SU-DHL-6 (cell line): ENCODE results near the gene TNN.
"Not testable (repeated sequence)": the region's sequence is repeated elsewhere in the genome, so short reads cannot be mapped to it uniquely, and the experiment has no call there.

Experiments
- H2AFZ ChIP-seq: fragments of 200-600 bp; sonication (generic); 2 replicates; pipeline ENCODE4 v1.6.1; 2014; ENCODE audit warnings: low read depth, mild to moderate bottlenecking, moderate library complexity, mixed read lengths, antibody characterized with exemption, low read length; ENCODE audit not compliant: severe bottlenecking
- H3F3A ChIP-seq: fragments of 200-600 bp; shearing (Covaris generic); 2 replicates; pipeline ENCODE4 v1.6.0; 2016; ENCODE audit warnings: antibody characterized with exemption, mild to moderate bottlenecking; ENCODE audit not compliant: insufficient read depth
- H3K27ac ChIP-seq: fragments of 200-600 bp; sonication (generic); 2 replicates; pipeline ENCODE4 v1.5.1; 2016; ENCODE audit warnings: low read depth, mild to moderate bottlenecking, low read length, moderate library complexity, mixed read lengths
- H3K27me3 ChIP-seq: fragments of 200-600 bp; sonication (generic), shearing (Covaris generic); 2 replicates; pipeline ENCODE4 v1.6.0; 2014; ENCODE audit warnings: mild to moderate bottlenecking, low read length
- H3K36me3 ChIP-seq: fragments of 200-600 bp; sonication (generic); 2 replicates; pipeline ENCODE4 v1.6.1; 2014; ENCODE audit warnings: mild to moderate bottlenecking, low read length, mixed read lengths
- H3K4me2 ChIP-seq: fragments of 300-600, 200-600 bp; shearing (Covaris generic), sonication (generic); 2 replicates; pipeline ENCODE4 v1.6.0; 2014; ENCODE audit warnings: low read length, low read depth, mild to moderate bottlenecking; ENCODE audit not compliant: poor library complexity, severe bottlenecking
- H3K4me3 ChIP-seq: fragments of 200-600 bp; sonication (generic); 2 replicates; pipeline ENCODE4 v1.5.1; 2014; ENCODE audit warnings: antibody characterized with exemption, low read length, mild to moderate bottlenecking, mixed read lengths; ENCODE audit not compliant: insufficient read depth, poor library complexity, severe bottlenecking
- H3K79me2 ChIP-seq: fragments of 200-600 bp; sonication (generic); 2 replicates; pipeline ENCODE4 v1.6.1; 2014; ENCODE audit warnings: mild to moderate bottlenecking, low read length, moderate library complexity; ENCODE audit not compliant: insufficient read depth
- H3K9ac ChIP-seq: fragments of 200-600 bp; sonication (generic); 2 replicates; pipeline ENCODE4 v1.7.0; 2014; ENCODE audit warnings: mild to moderate bottlenecking, low read length
- H3K9me2 ChIP-seq: fragments of 200-600 bp; sonication (generic); replicated peaks from 2 replicates; pipeline ENCODE4 v1.6.1; 2014; ENCODE audit warnings: low read length; ENCODE audit not compliant: insufficient read depth
- H3K9me3 ChIP-seq: fragments of 200-600 bp; sonication (generic); 2 replicates; pipeline ENCODE4 v1.6.1; 2014; ENCODE audit warnings: low read length, mixed read lengths; ENCODE audit not compliant: insufficient read depth
- H4K20me1 ChIP-seq: fragments of 200-600 bp; sonication (generic); 2 replicates; pipeline ENCODE4 v1.6.1; 2014; ENCODE audit warnings: low read depth, mild to moderate bottlenecking, antibody characterized with exemption, low read length, moderate library complexity, mixed read lengths
- EZH2phosphoT487 ChIP-seq: fragments of 200-600 bp; sonication (generic), shearing (Covaris generic); conservative IDR thresholded peaks from 2 replicates; pipeline ENCODE4 v1.6.1; 2018; ENCODE audit warnings: mild to moderate bottlenecking, antibody characterized with exemption, low read length, moderate library complexity, mixed read lengths
- TF ChIP-seq, protein P1 (sequence below): fragments of 200-600 bp; sonication (generic); IDR thresholded peaks from one replicate; pipeline ENCODE4 v1.5.1; 2017; ENCODE audit warnings: antibody characterized with exemption, mild to moderate bottlenecking, low read length, moderate library complexity; ENCODE audit not compliant: insufficient read depth, poor library complexity, severe bottlenecking

Gene TNN

DNA sequence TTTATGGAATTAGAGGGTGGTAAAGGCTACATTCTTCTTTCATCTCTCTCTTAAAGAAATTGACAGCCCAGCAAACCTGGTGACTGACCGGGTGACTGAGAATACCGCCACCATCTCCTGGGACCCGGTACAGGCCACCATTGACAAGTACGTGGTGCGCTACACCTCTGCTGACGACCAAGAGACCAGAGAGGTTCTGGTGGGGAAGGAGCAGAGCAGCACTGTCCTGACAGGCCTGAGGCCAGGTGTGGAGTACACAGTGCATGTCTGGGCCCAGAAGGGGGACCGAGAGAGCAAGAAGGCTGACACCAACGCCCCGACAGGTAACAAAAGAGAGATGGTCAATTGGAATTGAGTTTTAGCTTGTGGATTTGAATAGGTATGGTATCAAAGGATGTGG is 29.7 kb downstream of the TNN start:
- H3K4me3 ChIP-seq: no peak overlapping the region
- H3K27ac ChIP-seq: no peak overlapping the region
- H3K9me3 ChIP-seq: no peaks in the 10 kb centered on the region
- H3K36me3 ChIP-seq: no peaks in the 10 kb centered on the region
- no peaks in the 10 kb centered on the region for H4K20me1 ChIP-seq
- H3K4me2 ChIP-seq: no peak overlapping the region
- no peak for TF ChIP-seq EZH2phosphoT487
- TF ChIP-seq, protein P1, sequence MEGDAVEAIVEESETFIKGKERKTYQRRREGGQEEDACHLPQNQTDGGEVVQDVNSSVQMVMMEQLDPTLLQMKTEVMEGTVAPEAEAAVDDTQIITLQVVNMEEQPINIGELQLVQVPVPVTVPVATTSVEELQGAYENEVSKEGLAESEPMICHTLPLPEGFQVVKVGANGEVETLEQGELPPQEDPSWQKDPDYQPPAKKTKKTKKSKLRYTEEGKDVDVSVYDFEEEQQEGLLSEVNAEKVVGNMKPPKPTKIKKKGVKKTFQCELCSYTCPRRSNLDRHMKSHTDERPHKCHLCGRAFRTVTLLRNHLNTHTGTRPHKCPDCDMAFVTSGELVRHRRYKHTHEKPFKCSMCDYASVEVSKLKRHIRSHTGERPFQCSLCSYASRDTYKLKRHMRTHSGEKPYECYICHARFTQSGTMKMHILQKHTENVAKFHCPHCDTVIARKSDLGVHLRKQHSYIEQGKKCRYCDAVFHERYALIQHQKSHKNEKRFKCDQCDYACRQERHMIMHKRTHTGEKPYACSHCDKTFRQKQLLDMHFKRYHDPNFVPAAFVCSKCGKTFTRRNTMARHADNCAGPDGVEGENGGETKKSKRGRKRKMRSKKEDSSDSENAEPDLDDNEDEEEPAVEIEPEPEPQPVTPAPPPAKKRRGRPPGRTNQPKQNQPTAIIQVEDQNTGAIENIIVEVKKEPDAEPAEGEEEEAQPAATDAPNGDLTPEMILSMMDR: no peak
- no peaks in the 10 kb centered on the region for H3K79me2 ChIP-seq
- H3F3A ChIP-seq: no peaks in the 10 kb centered on the region
- H3K27me3 ChIP-seq: no peaks in the 10 kb centered on the region
- H3K9ac ChIP-seq: no peak overlapping the region
- H2AFZ ChIP-seq: no peak overlapping the region
- no peaks in the 10 kb centered on the region for H3K9me2 ChIP-seq

DNA sequence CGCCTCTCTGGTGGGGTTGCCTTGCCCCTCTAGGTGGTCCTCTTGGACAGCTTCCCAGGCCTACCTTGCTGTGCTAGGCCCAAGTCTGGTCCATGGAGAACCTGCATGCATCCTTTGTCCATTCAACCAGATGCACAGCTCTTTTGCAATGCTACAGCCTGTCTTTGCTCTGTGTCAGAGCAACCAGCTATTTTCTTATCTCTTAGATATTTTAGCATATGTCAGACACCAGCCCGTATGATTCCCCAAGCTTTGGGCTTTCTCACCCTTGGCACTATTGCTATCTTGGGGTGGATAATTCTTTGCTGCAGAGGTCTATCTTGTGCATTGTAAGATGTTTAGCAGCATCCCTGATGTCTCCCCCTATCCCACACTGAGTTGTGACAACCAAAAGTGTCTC is 32.3 kb downstream of the TNN start:
- Histone ChIP-seq H3K4me3 (no peak overlapping the region), H3K9me2 (no peaks in the 10 kb centered on the region), H2AFZ (no peak overlapping the region), H3K9me3 (no peaks in the 10 kb centered on the region), H4K20me1 (no peaks in the 10 kb centered on the region), H3K36me3 (no peaks in the 10 kb centered on the region), H3K27me3 (no peaks in the 10 kb centered on the region), H3F3A (no peaks in the 10 kb centered on the region), H3K9ac (no peak overlapping the region), H3K79me2 (no peaks in the 10 kb centered on the region), H3K4me2 (no peak overlapping the region), H3K27ac (no peak overlapping the region)
- TF ChIP-seq, protein P1: no peak
- no peak for TF ChIP-seq EZH2phosphoT487

DNA sequence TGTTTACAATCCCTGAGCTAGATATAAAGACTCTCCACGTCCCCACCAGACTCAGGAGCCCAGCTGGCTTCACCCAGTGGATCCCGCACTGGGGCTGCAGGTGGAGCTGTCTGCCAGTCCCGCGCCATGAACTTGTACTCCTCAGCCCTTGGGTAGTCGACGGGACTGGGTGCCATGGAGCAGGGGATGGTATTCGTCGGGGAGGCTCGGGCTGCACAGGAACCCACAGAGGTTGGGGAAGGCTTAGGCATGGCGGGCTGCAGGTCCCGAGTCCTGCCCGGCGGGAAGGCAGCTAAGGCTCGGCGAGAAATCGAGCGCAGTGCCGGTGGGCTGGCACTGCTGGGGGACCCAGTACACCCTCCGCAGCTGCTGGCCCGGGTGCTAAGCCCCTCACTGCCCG is 34.5 kb downstream of the TNN start:
- not testable (repeated sequence) for H3K9me2 ChIP-seq, H3K4me3 ChIP-seq, H4K20me1 ChIP-seq

DNA sequence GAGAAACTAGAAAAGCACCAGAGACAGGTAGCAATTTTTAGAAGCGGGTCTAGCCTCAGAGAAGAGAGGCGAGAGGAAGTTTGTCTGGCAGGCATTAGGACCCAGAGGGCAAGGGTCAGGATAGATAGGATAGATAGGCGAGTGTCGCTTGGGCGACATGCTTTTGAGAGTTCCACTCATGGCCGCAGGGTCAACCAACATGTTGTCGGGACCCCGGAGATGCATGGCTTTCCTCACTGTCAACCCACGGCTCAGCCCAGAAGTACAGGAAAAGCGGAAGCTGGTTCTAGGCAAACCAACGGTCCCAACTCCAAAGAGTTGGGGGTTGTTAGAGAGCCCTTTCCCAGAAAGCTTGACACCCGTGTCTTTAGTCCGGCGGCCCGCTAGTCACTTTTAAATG is 38.9 kb downstream of the TNN start:
- H3K27ac ChIP-seq, H3K27me3 ChIP-seq: not testable (repeated sequence)

More for the DNA sequence above, 34.5 kb downstream of the TNN start:
- H3K27ac ChIP-seq, H3K27me3 ChIP-seq, H2AFZ ChIP-seq, H3K36me3 ChIP-seq, H3K4me2 ChIP-seq, H3F3A ChIP-seq, H3K79me2 ChIP-seq, H3K9me3 ChIP-seq, H3K9ac ChIP-seq: not testable (repeated sequence)

DNA sequence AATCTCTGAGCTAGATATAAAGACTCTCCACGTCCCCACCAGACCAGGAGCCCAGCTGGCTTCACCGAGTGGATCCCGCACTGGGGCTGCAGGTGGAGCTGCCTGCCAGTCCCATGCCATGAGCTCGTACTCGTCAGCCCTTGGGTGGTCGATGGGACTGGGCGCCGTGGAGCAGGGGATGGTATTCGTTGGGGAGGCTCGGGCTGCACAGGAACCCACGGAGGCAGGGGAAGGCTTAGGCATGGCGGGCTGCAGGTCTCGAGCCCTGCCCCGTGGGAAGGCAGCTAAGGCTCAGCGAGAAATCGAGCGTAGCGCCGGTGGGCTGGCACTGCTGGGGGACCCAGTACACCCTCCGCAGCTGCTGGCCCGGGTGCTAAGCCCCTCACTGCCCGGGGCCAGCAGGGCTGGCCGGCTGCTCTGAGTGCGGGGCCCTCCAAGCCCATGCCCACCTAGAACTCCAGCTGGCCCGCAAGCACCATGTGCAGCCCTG is 40.7 kb downstream of the TNN start:
- not testable (repeated sequence) for H3F3A ChIP-seq, H3K4me3 ChIP-seq, H3K27ac ChIP-seq

More for the DNA sequence above, 38.9 kb downstream of the TNN start:
- not testable (repeated sequence) for H3K4me2 ChIP-seq, H2AFZ ChIP-seq, H3K9me3 ChIP-seq, H3K9ac ChIP-seq, H3K36me3 ChIP-seq, H3K4me3 ChIP-seq, H3K9me2 ChIP-seq, H3F3A ChIP-seq, H4K20me1 ChIP-seq, H3K79me2 ChIP-seq

More for the DNA sequence above, 40.7 kb downstream of the TNN start:
- not testable (repeated sequence) for H3K4me2 ChIP-seq, H3K9ac ChIP-seq, H3K27me3 ChIP-seq, H3K36me3 ChIP-seq, H2AFZ ChIP-seq, H3K9me2 ChIP-seq, H3K9me3 ChIP-seq, H4K20me1 ChIP-seq, H3K79me2 ChIP-seq
